ENCODE measurements around the gene JAKMIP3. TPM values are rescaled to one million over a fixed set of nuclear protein-coding genes. Genes with fewer than 3 reads are reported as not detected.

JAKMIP3 gene
- total and polyA plus RNA-seq, 10 of the 15 experiments (the other 5 are each of a cell fraction or from before 2014, with no cell fraction given): 0.01 TPM; not detected in 7

DNA sequence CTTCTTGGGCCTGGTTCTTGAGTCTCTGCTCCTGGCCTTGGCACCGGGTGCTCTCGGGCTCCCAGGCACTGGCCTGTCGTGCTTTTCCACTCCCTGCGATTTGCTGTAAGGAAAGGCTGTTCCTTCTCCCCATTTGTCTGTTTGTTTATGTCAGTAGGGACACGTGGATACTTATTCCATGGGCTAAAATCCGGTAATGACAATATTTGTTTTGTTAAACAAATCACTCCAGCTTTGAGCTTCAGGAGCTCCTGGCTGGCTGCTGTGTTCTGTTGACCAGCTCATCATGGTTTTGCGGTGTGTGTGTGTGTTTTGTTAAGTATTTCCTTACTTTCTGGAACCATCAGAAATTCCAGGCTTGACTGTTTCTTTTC lies 17.5 kb upstream of the JAKMIP3 start (continued):
- no peak for TF ChIP-seq BCLAF1 (IDR thresholded peaks at IDR 0.05)
- no peak for TF ChIP-seq CREM (IDR thresholded peaks at IDR 0.05; ENCODE audit: low read depth)
- no peak for TF ChIP-seq TAF1 (IDR thresholded peaks at IDR 0.05; ENCODE audit: borderline replicate concordance, low read depth, low read length)
- TF ChIP-seq ZBTB11 (CRISPR knock-in tag; IDR thresholded peaks at IDR 0.05): no peak
- TF ChIP-seq PML (IDR thresholded peaks at IDR 0.05; ENCODE audit: low read length): no peak
- TF ChIP-seq, protein P1, sequence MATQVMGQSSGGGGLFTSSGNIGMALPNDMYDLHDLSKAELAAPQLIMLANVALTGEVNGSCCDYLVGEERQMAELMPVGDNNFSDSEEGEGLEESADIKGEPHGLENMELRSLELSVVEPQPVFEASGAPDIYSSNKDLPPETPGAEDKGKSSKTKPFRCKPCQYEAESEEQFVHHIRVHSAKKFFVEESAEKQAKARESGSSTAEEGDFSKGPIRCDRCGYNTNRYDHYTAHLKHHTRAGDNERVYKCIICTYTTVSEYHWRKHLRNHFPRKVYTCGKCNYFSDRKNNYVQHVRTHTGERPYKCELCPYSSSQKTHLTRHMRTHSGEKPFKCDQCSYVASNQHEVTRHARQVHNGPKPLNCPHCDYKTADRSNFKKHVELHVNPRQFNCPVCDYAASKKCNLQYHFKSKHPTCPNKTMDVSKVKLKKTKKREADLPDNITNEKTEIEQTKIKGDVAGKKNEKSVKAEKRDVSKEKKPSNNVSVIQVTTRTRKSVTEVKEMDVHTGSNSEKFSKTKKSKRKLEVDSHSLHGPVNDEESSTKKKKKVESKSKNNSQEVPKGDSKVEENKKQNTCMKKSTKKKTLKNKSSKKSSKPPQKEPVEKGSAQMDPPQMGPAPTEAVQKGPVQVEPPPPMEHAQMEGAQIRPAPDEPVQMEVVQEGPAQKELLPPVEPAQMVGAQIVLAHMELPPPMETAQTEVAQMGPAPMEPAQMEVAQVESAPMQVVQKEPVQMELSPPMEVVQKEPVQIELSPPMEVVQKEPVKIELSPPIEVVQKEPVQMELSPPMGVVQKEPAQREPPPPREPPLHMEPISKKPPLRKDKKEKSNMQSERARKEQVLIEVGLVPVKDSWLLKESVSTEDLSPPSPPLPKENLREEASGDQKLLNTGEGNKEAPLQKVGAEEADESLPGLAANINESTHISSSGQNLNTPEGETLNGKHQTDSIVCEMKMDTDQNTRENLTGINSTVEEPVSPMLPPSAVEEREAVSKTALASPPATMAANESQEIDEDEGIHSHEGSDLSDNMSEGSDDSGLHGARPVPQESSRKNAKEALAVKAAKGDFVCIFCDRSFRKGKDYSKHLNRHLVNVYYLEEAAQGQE (IDR thresholded peaks at IDR 0.05; ENCODE audit: low read depth, low read length): no peak
- no peak for TF ChIP-seq RAD21 (IDR thresholded peaks at IDR 0.05; ENCODE audit: insufficient read depth, low read depth, low read length)
- no peak for TF ChIP-seq RCOR1 (conservative IDR thresholded peaks at IDR 0.05; ENCODE audit: low read depth, low read length)
- TF ChIP-seq BACH1 (IDR thresholded peaks at IDR 0.05; ENCODE audit: borderline replicate concordance): no peak
- TF ChIP-seq ELK1 (IDR thresholded peaks at IDR 0.05; ENCODE audit: low read depth, low read length): no peak
- TF ChIP-seq CHD4 (IDR thresholded peaks at IDR 0.05): no peak
- no peak for TF ChIP-seq BRCA1 (IDR thresholded peaks at IDR 0.05; ENCODE audit: low read depth, low read length)

Data from GM12878 (cell line).